Mammary epithelial cell (primary cell): ENCODE measurements around the gene TMEM129.

ENCODE experiments used
- CTCF ChIP-seq, 2 donors: IDR thresholded peaks in 1 of 2; conservative IDR thresholded peaks in 1 of 2; 2 replicates each; pipeline ENCODE4 v1.5.1; 2011 to 2012; ENCODE audit warnings: inconsistent platforms in 2 of 2, low read length in 2 of 2, mild to moderate bottlenecking in 2 of 2, control low read depth in 1 of 2, low read depth in 1 of 2; ENCODE audit not compliant: insufficient read depth in 1 of 2; ENCODE audit errors: extremely low read depth in 1 of 2
- EZH2 ChIP-seq: IDR thresholded peaks from 2 replicates; pipeline ENCODE4 v1.6.1; 2012; ENCODE audit warnings: low read length, inconsistent platforms, borderline replicate concordance

DNA sequence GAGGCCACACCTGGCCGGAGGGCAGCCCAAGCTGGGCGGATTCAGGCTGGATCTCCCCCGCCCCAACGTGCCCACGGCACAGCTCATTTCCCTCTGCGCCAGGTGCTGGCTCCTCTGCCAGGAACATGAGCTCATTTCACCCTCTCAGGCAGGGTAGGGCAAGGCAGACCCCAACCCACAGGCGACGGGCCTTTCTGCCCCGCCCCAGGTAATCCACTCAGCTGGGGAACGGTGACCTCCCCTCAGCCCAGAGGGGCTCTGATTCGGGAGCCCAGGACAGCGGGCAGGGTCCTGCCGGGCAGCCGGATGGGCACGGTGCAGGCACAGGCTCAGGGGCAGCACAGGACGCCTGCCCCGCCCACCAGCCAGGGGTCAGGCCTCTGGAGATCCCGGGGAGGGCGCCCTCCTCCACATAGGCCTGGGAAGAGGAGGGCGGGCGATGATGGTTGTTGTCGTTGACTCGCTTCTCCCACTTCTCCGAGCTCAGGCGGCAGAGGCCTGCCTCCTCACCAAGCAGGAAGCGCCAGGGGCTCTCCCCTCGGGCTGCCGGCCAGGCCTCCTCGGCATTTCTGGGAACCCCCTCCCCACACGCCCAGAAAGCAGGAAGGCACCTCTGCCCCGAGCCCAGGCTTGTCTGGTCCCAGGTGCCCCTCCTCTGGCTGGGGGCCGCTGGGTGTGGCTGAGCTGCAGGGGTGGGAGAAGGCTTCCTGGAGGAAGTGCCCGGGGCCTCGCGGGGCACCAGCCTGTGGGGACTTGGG is 31.3 kb upstream of the TMEM129 start:
- TF ChIP-seq CTCF (conservative IDR thresholded peaks at IDR 0.05 in 1 of 2, IDR thresholded peaks at IDR 0.05 in 1 of 2; ENCODE audit: extremely low read depth in 1 of 2, insufficient read depth in 1 of 2, low read depth in 1 of 2, low read length in 2 of 2): no peak
- no peak for TF ChIP-seq EZH2
